WTC11 (cell line): Measurements from ENCODE around the gene FAM237A. TPM values are rescaled to one million over a fixed set of nuclear protein-coding genes. Genes with fewer than 3 reads are reported as not detected.

ENCODE experiments used
- ATAC-seq: fragments of 200-7000 bp; cut with Tn5 transposase; 2 replicates; pipeline ENCODE4 v1.10.0; 2021; ENCODE audit warnings: mild to moderate bottlenecking, moderate library complexity
- CTCF ChIA-PET: fragments of 300-600 bp; sonication (Branson Sonifier 250); formaldehyde crosslinking; loops from one replicate; lab custom pipeline; 2021; ENCODE audit warnings: antibody characterized with exemption; lab: Charles Lee
- POLR2A ChIA-PET: fragments of 350-600 bp; sonication (Branson Sonifier 250); formaldehyde crosslinking; loops from one replicate; lab custom pipeline; 2021; ENCODE audit warnings: antibody characterized with exemption; lab: Charles Lee
- DNase-seq: peaks from one replicate; pipeline ENCODE4 v3.0.0; 2021; ENCODE audit warnings: low spot score
- H3K27ac Mint-ChIP-seq: 2 replicates; pipeline ENCODE4 v1.8.0; 2021; ENCODE audit warnings: mixed read lengths
- H3K27me3 Mint-ChIP-seq: 2 replicates; pipeline ENCODE4 v1.8.0; 2021; ENCODE audit warnings: low read depth, mild to moderate bottlenecking, moderate library complexity, mixed read lengths
- H3K36me3 Mint-ChIP-seq: 2 replicates; pipeline ENCODE4 v1.8.0; 2021; ENCODE audit warnings: mixed read lengths
- H3K4me1 Mint-ChIP-seq: 2 replicates; pipeline ENCODE4 v1.8.0; 2022; ENCODE audit warnings: mixed read lengths
- H3K4me3 Mint-ChIP-seq: 2 replicates; pipeline ENCODE4 v1.8.0; 2021; ENCODE audit warnings: mild to moderate bottlenecking, moderate library complexity, mixed read lengths
- H3K9me3 Mint-ChIP-seq: 2 replicates; pipeline ENCODE4 v1.8.0; 2021; ENCODE audit warnings: mixed read lengths
- ATF2 ChIP-seq: sonication (generic); formaldehyde crosslinking; IDR thresholded peaks from 2 replicates; pipeline ENCODE4 v1.8.1; 2022; ENCODE audit warnings: low read depth, missing genetic modification reagents, borderline replicate concordance
- CREB1 ChIP-seq: sonication (generic); formaldehyde crosslinking; IDR thresholded peaks from 2 replicates; pipeline ENCODE4 v1.8.0; 2023; ENCODE audit warnings: mild to moderate bottlenecking, missing genetic modification reagents
- CREM ChIP-seq: sonication (generic); formaldehyde crosslinking; IDR thresholded peaks from 2 replicates; pipeline ENCODE4 v1.8.1; 2022; ENCODE audit warnings: mild to moderate bottlenecking, missing genetic modification reagents, moderate library complexity
- FOXP4 ChIP-seq: sonication (generic); formaldehyde crosslinking; IDR thresholded peaks from 2 replicates; pipeline ENCODE4 v1.8.0; 2022; ENCODE audit warnings: mild to moderate bottlenecking, missing genetic modification reagents
- GRHL2 ChIP-seq: fragments of 250-450 bp; sonication (Bioruptor Pico); IDR thresholded peaks from 2 replicates; pipeline ENCODE4 v1.8.0; 2022; ENCODE audit warnings: mild to moderate bottlenecking, moderate library complexity; ENCODE audit not compliant: insufficient replicate concordance, severe bottlenecking
- GTF2I ChIP-seq: fragments of 250-450 bp; sonication (Bioruptor Pico); conservative IDR thresholded peaks from 2 replicates; pipeline ENCODE4 v1.4.0; 2021; ENCODE audit warnings: mild to moderate bottlenecking
- HMGA2 ChIP-seq: fragments of 250-450 bp; sonication (Bioruptor Pico); IDR thresholded peaks from 2 replicates; pipeline ENCODE4 v1.4.0; 2021; ENCODE audit warnings: mild to moderate bottlenecking, moderate library complexity
- HMGXB4 ChIP-seq: sonication (generic); formaldehyde crosslinking; IDR thresholded peaks from 2 replicates; pipeline ENCODE4 v1.8.1; 2023; ENCODE audit warnings: mild to moderate bottlenecking, moderate library complexity, missing genetic modification reagents
- NR1H2 ChIP-seq: sonication (generic); formaldehyde crosslinking; IDR thresholded peaks from 2 replicates; pipeline ENCODE4 v1.9.0; 2021; ENCODE audit warnings: mild to moderate bottlenecking, moderate library complexity, missing genetic modification reagents
- NR3C1 ChIP-seq: sonication (generic); formaldehyde crosslinking; conservative IDR thresholded peaks from 2 replicates; pipeline ENCODE4 v1.8.1; 2023; ENCODE audit warnings: low read depth, mild to moderate bottlenecking, missing genetic modification reagents
- OVOL2 ChIP-seq: fragments of 250-450 bp; sonication (Bioruptor Pico); IDR thresholded peaks from 2 replicates; pipeline ENCODE4 v1.9.0; 2021; ENCODE audit warnings: mild to moderate bottlenecking, borderline replicate concordance
- TP53 ChIP-seq: sonication (generic); formaldehyde crosslinking; IDR thresholded peaks from 2 replicates; pipeline ENCODE4 v1.8.1; 2023; ENCODE audit warnings: mild to moderate bottlenecking, missing genetic modification reagents
- USF2 ChIP-seq: sonication (generic); formaldehyde crosslinking; IDR thresholded peaks from 2 replicates; pipeline ENCODE4 v1.8.1; 2023; ENCODE audit warnings: mild to moderate bottlenecking, missing genetic modification reagents, moderate library complexity
- ZNF423 ChIP-seq: fragments of 250-450 bp; sonication (Bioruptor Pico); IDR thresholded peaks from 2 replicates; pipeline ENCODE4 v2.1.2; 2022; ENCODE audit warnings: mild to moderate bottlenecking, moderate library complexity
- total RNA-seq: library from RNA; stranded (reverse); gene quantifications from 3 replicates; pipeline ENCODE4 v1.2.3, GENCODE V29; 2021
- TF ChIP-seq, protein P1 (sequence below): sonication (generic); formaldehyde crosslinking; IDR thresholded peaks from 2 replicates; pipeline ENCODE4 v1.8.1; 2022; ENCODE audit warnings: mild to moderate bottlenecking, moderate library complexity, missing genetic modification reagents
- TF ChIP-seq, protein P2 (sequence below): sonication (generic); formaldehyde crosslinking; IDR thresholded peaks from 2 replicates; pipeline ENCODE4 v1.8.0; 2022; ENCODE audit warnings: missing genetic modification reagents
- TF ChIP-seq, protein P3 (sequence below): fragments of 250-450 bp; sonication (Bioruptor Pico); conservative IDR thresholded peaks from 2 replicates; pipeline ENCODE4 v1.9.0; 2021; ENCODE audit warnings: mild to moderate bottlenecking

FAM237A gene
- total RNA-seq, 1 experiment from 2014 or later: not detected

DNA sequence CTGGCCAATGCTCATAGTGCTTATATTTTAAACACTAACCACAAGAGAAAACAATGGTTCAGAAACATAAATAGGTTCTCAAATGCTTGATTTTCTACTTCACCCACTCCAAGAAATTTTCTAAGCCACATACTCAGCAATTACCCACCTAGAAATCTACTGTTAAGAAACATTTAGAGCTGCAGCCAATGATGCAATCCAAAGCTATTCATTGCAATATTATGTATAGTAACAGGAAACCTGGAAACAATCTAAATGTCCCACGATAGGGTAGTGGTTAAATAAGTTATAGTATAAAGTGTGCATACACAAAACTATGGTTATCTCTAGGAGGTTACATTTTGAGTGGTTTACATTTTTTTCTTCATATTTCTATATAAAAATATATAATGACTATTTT, 5.7 kb downstream of the FAM237A start:
- H3K36me3 Mint-ChIP-seq: no peaks in the 10 kb centered on the region
- CTCF ChIA-PET: no interaction called here
- H3K27ac Mint-ChIP-seq: no peak overlapping the region
- no peak for ATAC-seq
- TF ChIP-seq TP53: no peak
- TF ChIP-seq FOXP4 (CRISPR knock-in tag): no peak
- TF ChIP-seq, protein P1, sequence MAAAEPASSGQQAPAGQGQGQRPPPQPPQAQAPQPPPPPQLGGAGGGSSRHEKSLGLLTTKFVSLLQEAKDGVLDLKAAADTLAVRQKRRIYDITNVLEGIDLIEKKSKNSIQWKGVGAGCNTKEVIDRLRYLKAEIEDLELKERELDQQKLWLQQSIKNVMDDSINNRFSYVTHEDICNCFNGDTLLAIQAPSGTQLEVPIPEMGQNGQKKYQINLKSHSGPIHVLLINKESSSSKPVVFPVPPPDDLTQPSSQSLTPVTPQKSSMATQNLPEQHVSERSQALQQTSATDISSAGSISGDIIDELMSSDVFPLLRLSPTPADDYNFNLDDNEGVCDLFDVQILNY (CRISPR knock-in tag): no peak
- TF ChIP-seq CREM (CRISPR knock-in tag): no peak
- no peak for TF ChIP-seq HMGXB4 (CRISPR knock-in tag)
- TF ChIP-seq, protein P2, sequence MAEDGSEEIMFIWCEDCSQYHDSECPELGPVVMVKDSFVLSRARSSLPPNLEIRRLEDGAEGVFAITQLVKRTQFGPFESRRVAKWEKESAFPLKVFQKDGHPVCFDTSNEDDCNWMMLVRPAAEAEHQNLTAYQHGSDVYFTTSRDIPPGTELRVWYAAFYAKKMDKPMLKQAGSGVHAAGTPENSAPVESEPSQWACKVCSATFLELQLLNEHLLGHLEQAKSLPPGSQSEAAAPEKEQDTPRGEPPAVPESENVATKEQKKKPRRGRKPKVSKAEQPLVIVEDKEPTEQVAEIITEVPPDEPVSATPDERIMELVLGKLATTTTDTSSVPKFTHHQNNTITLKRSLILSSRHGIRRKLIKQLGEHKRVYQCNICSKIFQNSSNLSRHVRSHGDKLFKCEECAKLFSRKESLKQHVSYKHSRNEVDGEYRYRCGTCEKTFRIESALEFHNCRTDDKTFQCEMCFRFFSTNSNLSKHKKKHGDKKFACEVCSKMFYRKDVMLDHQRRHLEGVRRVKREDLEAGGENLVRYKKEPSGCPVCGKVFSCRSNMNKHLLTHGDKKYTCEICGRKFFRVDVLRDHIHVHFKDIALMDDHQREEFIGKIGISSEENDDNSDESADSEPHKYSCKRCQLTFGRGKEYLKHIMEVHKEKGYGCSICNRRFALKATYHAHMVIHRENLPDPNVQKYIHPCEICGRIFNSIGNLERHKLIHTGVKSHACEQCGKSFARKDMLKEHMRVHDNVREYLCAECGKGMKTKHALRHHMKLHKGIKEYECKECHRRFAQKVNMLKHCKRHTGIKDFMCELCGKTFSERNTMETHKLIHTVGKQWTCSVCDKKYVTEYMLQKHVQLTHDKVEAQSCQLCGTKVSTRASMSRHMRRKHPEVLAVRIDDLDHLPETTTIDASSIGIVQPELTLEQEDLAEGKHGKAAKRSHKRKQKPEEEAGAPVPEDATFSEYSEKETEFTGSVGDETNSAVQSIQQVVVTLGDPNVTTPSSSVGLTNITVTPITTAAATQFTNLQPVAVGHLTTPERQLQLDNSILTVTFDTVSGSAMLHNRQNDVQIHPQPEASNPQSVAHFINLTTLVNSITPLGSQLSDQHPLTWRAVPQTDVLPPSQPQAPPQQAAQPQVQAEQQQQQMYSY: no peak
- no peak for TF ChIP-seq ATF2 (CRISPR knock-in tag)
- no peak for TF ChIP-seq NR1H2
- TF ChIP-seq GRHL2 (CRISPR knock-in tag): no peak
- no peak for TF ChIP-seq CREB1 (CRISPR knock-in tag)
- TF ChIP-seq, protein P3, sequence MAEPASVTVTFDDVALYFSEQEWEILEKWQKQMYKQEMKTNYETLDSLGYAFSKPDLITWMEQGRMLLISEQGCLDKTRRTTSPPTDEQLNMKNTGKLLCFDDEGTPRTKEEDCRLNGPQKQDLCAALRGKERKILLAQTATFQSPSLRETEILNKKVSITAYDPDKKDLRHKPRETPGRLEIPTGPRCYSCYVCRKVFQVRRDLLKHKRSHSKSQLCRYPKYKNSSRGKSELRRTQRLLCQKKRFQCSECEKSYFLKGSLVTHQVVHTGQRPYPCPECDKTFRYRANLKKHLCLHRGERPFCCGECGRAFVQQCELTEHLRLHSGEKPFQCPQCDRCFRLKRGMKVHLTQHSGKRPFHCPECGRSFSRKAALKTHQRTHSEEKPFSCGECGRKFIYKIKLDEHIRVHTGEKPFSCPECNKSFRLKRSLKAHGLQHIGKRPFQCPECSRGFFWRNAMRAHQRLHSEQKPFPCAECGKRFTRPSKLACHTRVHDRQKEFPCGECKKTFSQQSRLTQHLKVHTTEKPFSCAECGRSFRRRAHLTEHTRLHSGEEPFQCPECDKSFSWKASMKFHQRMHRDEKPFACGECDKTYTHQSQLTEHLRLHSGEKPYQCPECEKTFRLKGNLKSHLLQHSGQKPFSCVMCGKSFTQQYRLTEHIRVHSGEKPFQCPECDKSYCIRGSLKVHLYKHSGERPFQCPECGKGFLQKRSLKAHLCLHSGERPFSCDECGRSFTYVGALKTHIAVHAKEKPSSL (CRISPR knock-in tag): no peak
- no peak for TF ChIP-seq OVOL2 (CRISPR knock-in tag)
- no peak for TF ChIP-seq USF2
- TF ChIP-seq GTF2I (CRISPR knock-in tag): no peak
- no peak for TF ChIP-seq ZNF423 (CRISPR knock-in tag)
- no peak for TF ChIP-seq HMGA2 (CRISPR knock-in tag)
- no peak for TF ChIP-seq NR3C1 (CRISPR knock-in tag)
- TF ChIP-seq, all 79 proteins: peak for 0
- Mint-ChIP-seq H3K4me1 (no peaks in the 10 kb centered on the region), H3K9me3 (no peaks in the 10 kb centered on the region), H3K4me3 (no peak overlapping the region), H3K27me3 (peaks cover 15% of the 10 kb centered on the region)
- POLR2A ChIA-PET: no interaction called here
- no peak for DNase-seq
